Neuronal stem cell (in vitro differentiated cells): ENCODE data around the gene WWTR1.

Experiments
- DNase-seq: peaks from one replicate; pipeline ENCODE4 v3.0.0-alpha.2; 2013; ENCODE audit warnings: low spot score
- H2AFZ ChIP-seq: one replicate; pipeline ENCODE4 v1.6.1; 2013; ENCODE audit warnings: mild to moderate bottlenecking, low read length, inconsistent platforms
- H2AK5ac ChIP-seq: 2 replicates; pipeline ENCODE4 v1.6.1; 2013; ENCODE audit warnings: low read depth, mild to moderate bottlenecking, inconsistent platforms, low read length, moderate library complexity, mixed read lengths
- H2BK120ac ChIP-seq: 2 replicates; pipeline ENCODE4 v1.6.1; 2013; ENCODE audit warnings: low read depth, mild to moderate bottlenecking, inconsistent platforms, low read length, moderate library complexity, mixed read lengths
- H2BK12ac ChIP-seq: one replicate; pipeline ENCODE4 v1.6.1; 2013; ENCODE audit warnings: low read length, inconsistent platforms
- H2BK15ac ChIP-seq: 2 replicates; pipeline ENCODE4 v1.6.1; 2013; ENCODE audit warnings: mild to moderate bottlenecking, low read length, inconsistent platforms, mixed read lengths
- H2BK5ac ChIP-seq: one replicate; pipeline ENCODE4 v1.6.1; 2013; ENCODE audit warnings: inconsistent platforms, mild to moderate bottlenecking, low read length, moderate library complexity
- H3K14ac ChIP-seq: one replicate; pipeline ENCODE4 v1.6.1; 2013; ENCODE audit warnings: low read length, inconsistent platforms
- H3K18ac ChIP-seq: 2 replicates; pipeline ENCODE4 v1.6.1; 2013; ENCODE audit warnings: low read length, inconsistent platforms
- H3K23ac ChIP-seq: 2 replicates; pipeline ENCODE4 v1.6.1; 2013; ENCODE audit warnings: low read depth, mild to moderate bottlenecking, mixed read lengths, low read length, inconsistent platforms; ENCODE audit not compliant: poor library complexity
- H3K27ac ChIP-seq: replicated peaks from 3 replicates; pipeline ENCODE4 v1.5.1; 2013; ENCODE audit warnings: low read length, inconsistent platforms
- H3K27me3 ChIP-seq, 3 experiments: 2 replicates each; pipeline ENCODE4 v1.6.1; 2013; ENCODE audit warnings: low read length in 3 of 3, mild to moderate bottlenecking in 2 of 3, inconsistent platforms in 1 of 3, low read depth in 1 of 3, mixed read lengths in 1 of 3, moderate library complexity in 1 of 3; ENCODE audit not compliant: control insufficient read depth in 3 of 3, insufficient read depth in 3 of 3
- H3K36me3 ChIP-seq, 2 donors: replicated peaks in 1 of 2; 2 replicates each; pipeline ENCODE4 v1.6.1; 2013; ENCODE audit warnings: low read length in 2 of 2; ENCODE audit not compliant: control insufficient read depth in 2 of 2, insufficient read depth in 2 of 2
- H3K4ac ChIP-seq: 2 replicates; pipeline ENCODE4 v1.6.1; 2013; ENCODE audit warnings: inconsistent platforms, mild to moderate bottlenecking, low read length, moderate library complexity
- H3K4me1 ChIP-seq, 2 donors: 1 replicate in 1 of 2; 2 replicates in 1 of 2; pipeline ENCODE4 v1.6.1; 2013; ENCODE audit warnings: low read length in 2 of 2, low read depth in 1 of 2; ENCODE audit not compliant: control insufficient read depth in 2 of 2, insufficient read depth in 1 of 2
- H3K4me2 ChIP-seq: one replicate; pipeline ENCODE4 v1.6.1; 2013; ENCODE audit warnings: mild to moderate bottlenecking, low read length, inconsistent platforms; ENCODE audit not compliant: insufficient read depth, poor library complexity, severe bottlenecking
- H3K4me3 ChIP-seq, 2 donors: 2 replicates each; pipeline ENCODE4 v1.5.1; 2013; ENCODE audit warnings: low read length in 2 of 2, mild to moderate bottlenecking in 2 of 2, inconsistent platforms in 1 of 2, moderate library complexity in 1 of 2
- H3K79me1 ChIP-seq: one replicate; pipeline ENCODE4 v1.6.1; 2013; ENCODE audit warnings: low read depth, mild to moderate bottlenecking, inconsistent platforms, low read length, moderate library complexity
- H3K9ac ChIP-seq: one replicate; pipeline ENCODE4 v1.6.1; 2013; ENCODE audit warnings: mild to moderate bottlenecking, low read depth, low read length, inconsistent platforms; ENCODE audit not compliant: poor library complexity
- H3K9me3 ChIP-seq, 2 donors: replicated peaks in 1 of 2; 2 replicates each; pipeline versions ENCODE3 to v1.6.1; 2013; ENCODE audit warnings: low read length in 2 of 2, mild to moderate bottlenecking in 2 of 2, inconsistent platforms in 1 of 2, low read depth in 1 of 2, mixed read lengths in 1 of 2, moderate library complexity in 1 of 2; ENCODE audit not compliant: control insufficient read depth in 2 of 2, insufficient read depth in 1 of 2
- H4K8ac ChIP-seq: one replicate; pipeline ENCODE4 v1.6.1; 2013; ENCODE audit warnings: low read depth, mild to moderate bottlenecking, inconsistent platforms, low read length, moderate library complexity
- H4K91ac ChIP-seq: one replicate; pipeline ENCODE4 v1.6.1; 2013; ENCODE audit warnings: low read length, low read depth, mild to moderate bottlenecking, inconsistent platforms; ENCODE audit not compliant: poor library complexity
- WGBS, 2 donors: extraction: QIAGEN DNeasy Blood & Tissue Kit; methylation state at CpG; one replicate each; pipeline ENCODE4 v1.1.7; 2013; ENCODE audit warnings: missing lambda C conversion rate in 2 of 2, mixed read lengths in 1 of 2; ENCODE audit not compliant: insufficient read length in 2 of 2, insufficient replicate concordance in 1 of 2; ENCODE audit errors: extremely low coverage in 2 of 2; 5-methylcytosine and 5-hydroxymethylcytosine counted together

Gene WWTR1

DNA sequence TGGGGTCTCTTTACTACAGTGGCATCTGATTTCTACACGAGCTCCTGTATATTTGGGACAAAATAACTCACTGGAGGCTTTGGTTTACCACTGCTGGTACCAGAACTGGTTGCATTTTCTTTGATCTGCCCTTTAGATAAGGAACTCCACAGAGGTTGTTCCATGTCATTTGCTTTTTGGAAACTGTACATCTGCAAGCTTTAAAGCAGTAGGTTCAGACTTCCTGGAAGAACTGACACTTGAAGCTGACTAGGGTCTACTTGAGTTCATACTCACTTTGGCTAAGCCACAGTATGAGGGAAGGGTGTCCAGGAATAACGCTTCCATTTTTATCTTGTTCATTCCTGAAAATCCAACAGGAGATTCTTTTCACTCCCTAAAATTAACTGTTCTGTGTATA lies 86.4 kb downstream of the WWTR1 start:
- peaks cover 2 to 42% of the 10 kb centered on the region in 2 donors for H3K36me3 ChIP-seq
- no peak overlapping the region for H3K4me3 ChIP-seq
- H4K8ac ChIP-seq, result no peak overlapping the region
- no peak for DNase-seq
- H3K14ac ChIP-seq, result no peak overlapping the region
- H3K18ac ChIP-seq, result no peak overlapping the region
- H3K9ac ChIP-seq, result no peak overlapping the region
- no peak overlapping the region for H2AFZ ChIP-seq
- H3K79me1 ChIP-seq, result no peaks in the 10 kb centered on the region
- H2BK12ac ChIP-seq, result no peak overlapping the region
- H3K23ac ChIP-seq, result no peak overlapping the region
- H3K9me3 ChIP-seq, result peaks cover 0 to 2% of the 10 kb centered on the region in 2 donors
- no peak overlapping the region for H3K4me2 ChIP-seq
- H2AK5ac ChIP-seq, result no peak overlapping the region
- peaks cover 10% of the 10 kb centered on the region in 2 donors for H3K4me1 ChIP-seq
- H3K27ac ChIP-seq, result no peak overlapping the region
- no peak overlapping the region for H2BK15ac ChIP-seq
- no peak overlapping the region for H3K4ac ChIP-seq
- WGBS, 2 donors, result no CpG with 5 or more reads among the region's 2 CpGs
- no peak overlapping the region for H2BK120ac ChIP-seq
- no peaks in the 10 kb centered on the region for H3K27me3 ChIP-seq
- no peak overlapping the region for H2BK5ac ChIP-seq
- H4K91ac ChIP-seq, result no peak overlapping the region

DNA sequence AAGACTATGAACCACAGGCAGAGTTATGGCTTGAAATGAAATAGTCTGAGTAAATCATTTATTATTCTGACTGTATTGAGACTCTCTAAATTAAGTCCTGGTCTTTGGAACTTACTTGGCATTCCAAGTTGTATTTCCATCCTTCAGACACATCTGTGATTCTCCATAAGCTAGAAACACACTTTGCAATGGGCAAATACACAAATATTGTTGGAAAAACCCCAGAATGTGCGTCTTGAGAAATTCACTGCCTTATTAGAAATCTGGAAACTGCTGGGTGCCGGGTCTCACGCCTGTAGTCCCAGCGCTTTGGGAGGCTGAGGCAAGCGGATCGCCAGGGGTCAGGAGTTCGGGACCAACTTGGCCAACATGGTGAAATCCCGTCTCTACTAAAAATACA lies 87.8 kb downstream of the WWTR1 start:
- H3K27ac ChIP-seq, result no peak overlapping the region
- peaks cover 2 to 42% of the 10 kb centered on the region in 2 donors for H3K36me3 ChIP-seq
- H3K18ac ChIP-seq, result no peak overlapping the region

DNA sequence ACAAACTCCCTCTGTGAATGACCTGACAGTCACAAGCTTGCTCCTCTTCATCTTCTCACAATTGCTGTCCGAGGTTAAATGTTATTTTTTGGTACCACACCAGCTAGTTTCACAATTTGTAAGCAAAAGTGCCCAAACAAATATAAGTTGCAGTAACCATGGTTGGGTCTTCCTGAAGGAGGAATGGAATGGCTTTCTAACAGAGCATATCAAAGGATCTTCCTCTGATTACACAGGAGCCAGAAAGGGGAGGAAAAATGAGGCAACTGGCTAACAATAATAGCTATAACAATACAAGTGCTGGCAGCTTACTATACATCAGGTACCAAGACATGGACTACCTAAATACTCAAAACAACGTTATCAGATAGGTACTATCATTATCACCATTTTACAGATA lies 90.4 kb downstream of the WWTR1 start:
- no CpG with 5 or more reads among the region's 2 CpGs for WGBS, 2 donors
- no peak overlapping the region for H2BK120ac ChIP-seq
- no peak overlapping the region for H3K27ac ChIP-seq
- no peaks in the 10 kb centered on the region for H3K4me1 ChIP-seq
- H3K9me3 ChIP-seq, result peaks cover 2 to 3% of the 10 kb centered on the region in 2 donors
- no peaks in the 10 kb centered on the region for H3K79me1 ChIP-seq
- no peak overlapping the region for H3K23ac ChIP-seq
- H2AK5ac ChIP-seq, result no peak overlapping the region
- H3K27me3 ChIP-seq, result no peaks in the 10 kb centered on the region
- H3K36me3 ChIP-seq, result peaks cover 2 to 39% of the 10 kb centered on the region in 2 donors
- no peak for DNase-seq
- H2BK12ac ChIP-seq, result no peak overlapping the region
- no peak overlapping the region for H3K4me2 ChIP-seq
- H2AFZ ChIP-seq, result no peak overlapping the region
- H3K4ac ChIP-seq, result no peak overlapping the region
- no peak overlapping the region for H4K8ac ChIP-seq
- H4K91ac ChIP-seq, result no peak overlapping the region
- H3K4me3 ChIP-seq, result no peak overlapping the region
- no peak overlapping the region for H3K9ac ChIP-seq
- no peak overlapping the region for H3K14ac ChIP-seq
- H2BK5ac ChIP-seq, result no peak overlapping the region
- no peak overlapping the region for H2BK15ac ChIP-seq
- no peak overlapping the region for H3K18ac ChIP-seq

More for the DNA sequence above, 87.8 kb downstream of the WWTR1 start:
- no peak overlapping the region for H3K4me3 ChIP-seq
- H2BK15ac ChIP-seq, result no peak overlapping the region
- no CpG with 5 or more reads among the region's 8 CpGs for WGBS, 2 donors
- no peak overlapping the region for H2BK120ac ChIP-seq
- no peak overlapping the region for H2AFZ ChIP-seq
- no peak overlapping the region for H3K9ac ChIP-seq
- no peak overlapping the region for H2AK5ac ChIP-seq
- H3K4me1 ChIP-seq, result no peaks in the 10 kb centered on the region
- H3K79me1 ChIP-seq, result no peaks in the 10 kb centered on the region
- DNase-seq, result no peak
- no peak overlapping the region for H3K14ac ChIP-seq
- H4K8ac ChIP-seq, result no peak overlapping the region
- H3K4ac ChIP-seq, result no peak overlapping the region
- H3K9me3 ChIP-seq, result peaks cover 0 to 2% of the 10 kb centered on the region in 2 donors
- no peak overlapping the region for H4K91ac ChIP-seq
- no peak overlapping the region for H3K4me2 ChIP-seq
- no peaks in the 10 kb centered on the region for H3K27me3 ChIP-seq
- no peak overlapping the region for H2BK5ac ChIP-seq
- no peak overlapping the region for H2BK12ac ChIP-seq
- H3K23ac ChIP-seq, result no peak overlapping the region

DNA sequence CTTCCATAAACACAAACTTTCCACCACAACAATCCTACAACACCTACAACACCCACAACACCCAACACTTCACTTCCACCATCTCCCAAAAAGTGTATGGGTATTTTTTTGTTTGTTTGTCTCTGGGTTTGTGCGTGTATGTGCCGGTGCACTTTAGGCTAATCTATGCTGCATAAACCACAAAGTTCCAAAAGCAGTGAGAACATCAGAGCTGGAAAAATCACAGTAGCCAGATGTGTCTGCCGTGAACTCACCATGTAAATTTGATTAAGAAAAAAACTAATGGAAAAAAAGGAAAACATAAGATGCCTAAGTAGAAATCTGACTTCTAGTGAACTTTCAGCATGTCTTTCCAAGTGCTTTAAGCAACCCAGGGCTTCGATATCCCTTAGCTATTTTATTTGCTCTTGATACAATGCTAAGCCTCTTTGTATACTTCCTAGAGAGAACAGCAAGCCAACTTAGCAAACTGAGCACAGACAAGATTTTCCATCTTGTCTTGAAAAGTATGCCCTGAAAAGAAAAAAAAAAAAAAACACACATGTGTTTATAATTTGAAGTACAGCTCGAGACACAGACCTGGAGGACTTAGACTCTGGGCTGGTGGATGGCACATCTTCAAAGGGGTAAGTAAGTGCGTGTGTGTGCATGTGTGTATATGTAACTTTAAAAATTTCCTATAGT lies 91.4 kb downstream of the WWTR1 start:
- no CpG with 5 or more reads among the region's 6 CpGs for WGBS, 2 donors
- no peak overlapping the region for H3K27ac ChIP-seq

More for the DNA sequence above, 91.4 kb downstream of the WWTR1 start:
- no peak overlapping the region for H3K4me3 ChIP-seq
- no peak overlapping the region for H2AFZ ChIP-seq
- no peak overlapping the region for H2BK120ac ChIP-seq
- H3K79me1 ChIP-seq, result no peaks in the 10 kb centered on the region
- H3K4me2 ChIP-seq, result no peak overlapping the region
- peaks cover 1 to 3% of the 10 kb centered on the region in 2 donors for H3K9me3 ChIP-seq
- no peak overlapping the region for H3K23ac ChIP-seq
- H3K18ac ChIP-seq, result no peak overlapping the region
- H3K9ac ChIP-seq, result no peak overlapping the region
- H3K36me3 ChIP-seq, result peaks cover 1 to 30% of the 10 kb centered on the region in 2 donors
- no peak overlapping the region for H2BK5ac ChIP-seq
- H3K14ac ChIP-seq, result no peak overlapping the region
- no peak overlapping the region for H2BK12ac ChIP-seq
- no peak overlapping the region for H2AK5ac ChIP-seq
- H3K4me1 ChIP-seq, result no peaks in the 10 kb centered on the region
- no peak overlapping the region for H4K8ac ChIP-seq
- no peak overlapping the region for H3K4ac ChIP-seq
- no peaks in the 10 kb centered on the region for H3K27me3 ChIP-seq
- H4K91ac ChIP-seq, result no peak overlapping the region
- H2BK15ac ChIP-seq, result no peak overlapping the region
- DNase-seq, result no peak
